HL-60 (cell line): ENCODE measurements around the gene SLC33A1.
A peak's percentile ranks its signal among the peaks of the same experiment; 100 is the strongest.

Source experiments
- DNase-seq, 2 experiments: peaks; one replicate each; pipeline ENCODE4 v3.0.0-alpha.2; 2010 to 2020; ENCODE audit warnings: low read depth in 1 of 2, low spot score in 1 of 2
- H3K27ac ChIP-seq: fragments of 250-450 bp; sonication (Bioruptor Pico); replicated peaks from 2 replicates; pipeline ENCODE4 v1.5.1; 2020; ENCODE audit warnings: mild to moderate bottlenecking, moderate library complexity
- H3K27me3 ChIP-seq: fragments of 250-450 bp; sonication (Bioruptor Pico); 2 replicates; pipeline ENCODE4 v1.5.1; 2021; ENCODE audit warnings: mild to moderate bottlenecking, moderate library complexity; ENCODE audit not compliant: insufficient read depth, poor library complexity, severe bottlenecking
- H3K4me3 ChIP-seq: replicated peaks from 2 replicates; pipeline ENCODE4 v1.5.1; 2011; ENCODE audit warnings: mild to moderate bottlenecking, control low read depth, low read length; ENCODE audit not compliant: insufficient read depth
- CTCF ChIP-seq: IDR thresholded peaks from one replicate; pipeline ENCODE4 v1.5.1; 2011; ENCODE audit warnings: low read length, control low read depth, inconsistent platforms; ENCODE audit not compliant: insufficient read depth
- GABPA ChIP-seq: IDR thresholded peaks from 2 replicates; pipeline ENCODE4 v1.6.1; 2012; ENCODE audit warnings: low read depth
- POLR2AphosphoS5 ChIP-seq: IDR thresholded peaks from 2 replicates; pipeline ENCODE4 v1.6.1; 2012; ENCODE audit warnings: low read depth
- REST ChIP-seq: IDR thresholded peaks from 2 replicates; pipeline ENCODE4 v1.6.1; 2012; ENCODE audit warnings: low read depth; ENCODE audit not compliant: insufficient replicate concordance
- SPI1 ChIP-seq: IDR thresholded peaks from 2 replicates; pipeline ENCODE4 v1.6.1; 2012; ENCODE audit warnings: low read depth, mild to moderate bottlenecking, borderline replicate concordance
- long read RNA-seq: library from polyadenylated mRNA; unstranded; transcript quantifications from one replicate; pipeline ENCODE4 v2.0.0, GENCODE V29; 2020

SLC33A1 gene
- long read RNA-seq, full-length matches to known transcripts = 72 of 146 reads
- long read RNA-seq, partial matches to known transcripts = 43 of 146 reads
- long read RNA-seq, other reads (novel, unspliced or antisense) = 31 of 146 reads

- H3K27me3 ChIP-seq = no peaks in the 10 kb centered on the region
- H3K27ac ChIP-seq = peak within 1 kb of the TSS; percentile 99
- TF ChIP-seq POLR2AphosphoS5 (peak; percentile 91), REST (peak; percentile 59), CTCF (no peak), SPI1 (peak; percentile 57; the same call in 1 of the 2 replicates), GABPA (peak; percentile 99)
- H3K4me3 ChIP-seq = peak within 1 kb of the TSS; percentile 94
- peak; percentile 99 for DNase-seq
Measured at GRCh38 chr3:155854141-155854940, at the start of gene SLC33A1. TSS of gene SLC33A1 (minus strand) at chr3:155854427. CDS start at chr3:155853997, 430 bp downstream.

- TF ChIP-seq REST (no peak), SPI1 (no peak), CTCF (no peak), GABPA (no peak), POLR2AphosphoS5 (no peak)
- Histone ChIP-seq H3K27ac (no peak overlapping the region), H3K4me3 (no peak overlapping the region), H3K27me3 (no peaks in the 10 kb centered on the region)
- no peak for DNase-seq
Measured at GRCh38 chr3:155895379-155895900, 41.2 kb upstream of the SLC33A1 start.

GRCh38 chr3:155891321-155891720, 37.1 kb upstream of the SLC33A1 start:
- no peak overlapping the region for H3K27ac ChIP-seq
- H3K27me3 ChIP-seq = no peaks in the 10 kb centered on the region
- TF ChIP-seq CTCF = no peak
- no peak for TF ChIP-seq SPI1
- TF ChIP-seq GABPA = no peak
- no peak for TF ChIP-seq POLR2AphosphoS5
- no peak for TF ChIP-seq REST
- H3K4me3 ChIP-seq = no peak overlapping the region
- DNase-seq = no peak
